Panc1 (cell line): ENCODE results near the gene SLCO2A1. TPM values are rescaled to one million over a fixed set of nuclear protein-coding genes. Genes with fewer than 3 reads are reported as not detected.

Source experiments
- ATAC-seq: fragments of 200-7000 bp; cut with Tn5 transposase; 2 replicates; pipeline ENCODE4 v1.9.1; 2020; ENCODE audit warnings: mild to moderate bottlenecking, moderate library complexity
- BruUV-seq: library from RNA; stranded (reverse); fragments of 400-500 nt; replicated peaks from 2 replicates; lab custom pipeline; 2021; lab: Mats Ljungman, UMichigan
- CTCF ChIA-PET: fragments of 300-600 bp; sonication (Branson Sonifier 250); formaldehyde crosslinking; loops from one replicate; lab custom pipeline; 2022; ENCODE audit warnings: antibody characterized with exemption; lab: Charles Lee
- POLR2A ChIA-PET: fragments of 300-600 bp; sonication (Branson Sonifier 250); formaldehyde crosslinking; loops from one replicate; lab custom pipeline; 2022; ENCODE audit warnings: antibody characterized with exemption; lab: Charles Lee
- DNase-seq: peaks from one replicate; pipeline ENCODE4 v3.0.0-alpha.2; 2010; ENCODE audit warnings: low read depth, low spot score
- H3K27ac ChIP-seq: 2 replicates; pipeline ENCODE4 v1.5.1; 2011; ENCODE audit warnings: mild to moderate bottlenecking, low read length, inconsistent platforms
- H3K27me3 ChIP-seq: fragments of 200-500 bp; sonication (Bioruptor generic); 2 replicates; pipeline ENCODE4 v1.6.0; 2014; ENCODE audit warnings: low read length, inconsistent platforms; ENCODE audit not compliant: control insufficient read depth, insufficient read depth
- H3K36me3 ChIP-seq: fragments of 200-500 bp; sonication (Bioruptor generic); 2 replicates; pipeline ENCODE4 v1.5.1; 2014; ENCODE audit warnings: inconsistent platforms, mild to moderate bottlenecking, low read length, moderate library complexity; ENCODE audit not compliant: control insufficient read depth, insufficient read depth
- H3K4me1 ChIP-seq: 2 replicates; pipeline ENCODE4 v1.5.1; 2011; ENCODE audit warnings: inconsistent platforms, mild to moderate bottlenecking, low read length, moderate library complexity; ENCODE audit not compliant: control insufficient read depth, insufficient read depth
- H3K4me3 ChIP-seq, 2 experiments: 2 replicates each; pipeline ENCODE4 v1.5.1; 2011 to 2012; ENCODE audit warnings: low read depth in 2 of 2, low read length in 2 of 2, mild to moderate bottlenecking in 2 of 2, inconsistent platforms in 1 of 2, moderate library complexity in 1 of 2
- H3K9me3 ChIP-seq: fragments of 200-500 bp; sonication (Bioruptor generic); 2 replicates; pipeline ENCODE4 v1.5.1; 2014; ENCODE audit warnings: low read depth, mild to moderate bottlenecking, inconsistent platforms, low read length, moderate library complexity; ENCODE audit not compliant: control insufficient read depth, insufficient read depth
- CTCF ChIP-seq: fragments of 450-650 bp; IDR thresholded peaks from 2 replicates; pipeline ENCODE4 v1.5.1; 2017; ENCODE audit warnings: mild to moderate bottlenecking
- POLR2AphosphoS5 ChIP-seq: IDR thresholded peaks from 2 replicates; pipeline ENCODE4 v1.6.1; 2012; ENCODE audit warnings: mild to moderate bottlenecking, low read depth, low read length, moderate library complexity
- REST ChIP-seq, 2 experiments: IDR thresholded peaks; 2 replicates each; pipeline ENCODE4 v1.6.1; 2011 to 2012; ENCODE audit warnings: low read depth in 2 of 2, control low read depth in 1 of 2, low read length in 1 of 2, mild to moderate bottlenecking in 1 of 2, moderate library complexity in 1 of 2; ENCODE audit not compliant: insufficient read depth in 1 of 2
- SIN3A ChIP-seq: IDR thresholded peaks from 2 replicates; pipeline ENCODE4 v1.6.1; 2012; ENCODE audit warnings: low read depth, mild to moderate bottlenecking, low read length, moderate library complexity, borderline replicate concordance; ENCODE audit not compliant: insufficient read depth
- TCF7L2 ChIP-seq: IDR thresholded peaks from 2 replicates; pipeline ENCODE4 v1.6.1; 2011; ENCODE audit warnings: mild to moderate bottlenecking, low read depth, low read length, inconsistent platforms
- in situ Hi-C: cut with HindIII; loops from 2 replicates; pipeline ENCODE4 v1.10.0; 2016; ENCODE audit warnings: low sequenced_read_pairs, low pct_unique_long_range_greater_than_20kb
- intact Hi-C: fragments of 100-400 bp; cut with micrococcal nuclease; formaldehyde crosslinking; loops from one replicate; pipeline ENCODE4 v1.10.0; 2022; ENCODE audit not compliant: unreplicated experiment
- total RNA-seq: library from RNA; stranded (reverse); gene quantifications from one replicate; pipeline ENCODE4 v1.2.1, GENCODE V29; 2021; ENCODE audit not compliant: unreplicated experiment

Gene SLCO2A1
- total RNA-seq, 1 experiment from 2014 or later, result 0.62 TPM

GRCh38 chr3:133966954-133967353 lies 62.8 kb downstream of the SLCO2A1 start:
- H3K4me3 ChIP-seq, result no peak overlapping the region
- ChIA-PET CTCF (interaction anchor here (0.6 kb wide), 1 partner anchor 75 kb away, joined by 3 read pairs; no protein-coding TSS in a partner anchor), POLR2A (no interaction called here)
- intact Hi-C loops (no loop called here), in situ Hi-C loops (no loop called here)
- no peaks in the 10 kb centered on the region for H3K4me1 ChIP-seq
- ATAC-seq, result no peak
- no peaks in the 10 kb centered on the region for H3K27me3 ChIP-seq
- no peaks in the 10 kb centered on the region for H3K9me3 ChIP-seq
- no peaks in the 10 kb centered on the region for H3K36me3 ChIP-seq
- no peak overlapping the region for H3K27ac ChIP-seq
- DNase-seq, result no peak
- BruUV-seq, result no TSS peak
- TF ChIP-seq CTCF (no peak), TCF7L2 (no peak), SIN3A (no peak), POLR2AphosphoS5 (no peak), REST (IDR thresholded peaks at IDR 0.05; ENCODE audit: insufficient read depth in 1 of 2, low read depth in 2 of 2, low read length in 1 of 2) (no peak)

GRCh38 chr3:133965906-133966305 lies 63.8 kb downstream of the SLCO2A1 start:
- CTCF ChIA-PET, result no interaction called here
- Histone ChIP-seq H3K27ac (no peak overlapping the region), H3K9me3 (no peaks in the 10 kb centered on the region), H3K4me1 (no peaks in the 10 kb centered on the region), H3K27me3 (no peaks in the 10 kb centered on the region), H3K4me3 (no peak overlapping the region), H3K36me3 (no peaks in the 10 kb centered on the region)
- TF ChIP-seq REST (IDR thresholded peaks at IDR 0.05; ENCODE audit: insufficient read depth in 1 of 2, low read depth in 2 of 2, low read length in 1 of 2) (no peak), SIN3A (no peak), POLR2AphosphoS5 (no peak)
- BruUV-seq, result no TSS peak
- no peak for DNase-seq
- ATAC-seq, result no peak
- POLR2A ChIA-PET, result no interaction called here
- in situ Hi-C loops (no loop called here), intact Hi-C loops (no loop called here)
